Thyroid gland (tissue), 4 donors: ENCODE measurements around the gene KDR. TPM values are rescaled to one million over a fixed set of nuclear protein-coding genes. Genes with fewer than 3 reads are reported as not detected.

Source experiments
- DNase-seq, 2 donors: peaks; one replicate each; pipeline ENCODE4 v3.0.0-alpha.2; 2019
- H3K27ac ChIP-seq, 3 donors: fragments of 200-600 bp; sonication (generic); 1 replicate in 2 of 3; 2 replicates in 1 of 3; pipeline ENCODE4 v1.5.1; 2016 to 2019; ENCODE audit warnings: mild to moderate bottlenecking in 1 of 3, moderate library complexity in 1 of 3
- H3K27me3 ChIP-seq: fragments of 200-600 bp; sonication (generic); one replicate; pipeline ENCODE4 v1.5.1; 2019
- H3K36me3 ChIP-seq, 2 donors: fragments of 200-600 bp; sonication (generic); one replicate each; pipeline ENCODE4 v1.5.1; 2016 to 2019
- H3K4me1 ChIP-seq, 2 donors: fragments of 200-600 bp; sonication (generic); one replicate each; pipeline ENCODE4 v1.5.1; 2017 to 2019
- H3K4me3 ChIP-seq, 3 donors: fragments of 200-600 bp; sonication (generic); replicated peaks in 1 of 3; 1 replicate in 2 of 3; 2 replicates in 1 of 3; pipeline ENCODE4 v1.5.1; 2016; ENCODE audit warnings: mild to moderate bottlenecking in 1 of 3
- H3K9me3 ChIP-seq: fragments of 200-600 bp; sonication (generic); one replicate; pipeline ENCODE4 v1.5.1; 2017
- POLR2A ChIP-seq, 2 donors: fragments of 450-650 bp; IDR thresholded peaks; one replicate each; pipeline ENCODE4 v1.6.1; 2017; ENCODE audit warnings: antibody characterized with exemption in 2 of 2, mild to moderate bottlenecking in 2 of 2, moderate library complexity in 1 of 2
- WGBS, 2 donors: methylation state at CpG; one replicate each; pipeline ENCODE4 v1.1.5; 2017; 5-methylcytosine and 5-hydroxymethylcytosine counted together
- intact Hi-C: fragments of 100-400 bp; cut with DNase I; formaldehyde crosslinking; loops from one replicate; pipeline ENCODE4 v1.15.1; 2023
- total RNA-seq, 4 donors: library from RNA; depleted of rRNA; stranded (reverse); fragments of >200 nt; gene quantifications; one replicate each; pipeline ENCODE4 v1.2.3, GENCODE V29; 2016
- TF ChIP-seq, protein P1 (sequence below), 6 experiments: fragments of 200-600 bp in 3 of 6; fragments of 450-650 bp in 3 of 6; sonication (generic) in 3 of 6; IDR thresholded peaks; one replicate each; pipeline ENCODE4 v1.5.1; 2016 to 2019; ENCODE audit warnings: antibody characterized with exemption in 6 of 6, mild to moderate bottlenecking in 2 of 6, inconsistent platforms in 1 of 6, moderate library complexity in 1 of 6

Gene KDR
- total RNA-seq, 4 donors from 2014 or later = 62.5 to 153 (median 96.8) TPM

DNA sequence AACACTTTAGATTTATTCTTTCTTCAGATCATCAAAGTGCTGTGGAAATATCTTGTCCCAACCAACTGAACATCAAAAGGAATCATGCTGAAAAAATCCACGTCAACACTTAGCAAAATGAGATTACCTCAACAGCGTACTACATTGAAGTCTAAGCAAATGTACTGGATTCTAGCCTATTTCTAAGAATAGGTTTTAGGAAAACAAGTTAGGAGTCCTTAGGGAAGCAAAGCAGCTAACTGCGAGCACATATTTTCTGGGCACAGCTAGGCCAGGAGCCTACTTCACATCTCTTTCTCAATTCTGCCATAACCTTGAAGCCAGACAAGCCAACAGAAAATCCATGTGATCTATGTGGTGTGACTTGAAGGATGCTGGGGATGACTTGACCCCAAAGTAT is 22.2 kb downstream of the KDR start:
- 89 to 91% methylated on average over 3 of the region's 3 CpGs for WGBS, 2 donors
- H3K4me3 ChIP-seq = no peak overlapping the region
- no peaks in the 10 kb centered on the region for H3K4me1 ChIP-seq
- intact Hi-C loops = no loop called here
- H3K27me3 ChIP-seq = no peaks in the 10 kb centered on the region
- H3K9me3 ChIP-seq = no peaks in the 10 kb centered on the region
- no peak for DNase-seq
- no peak for TF ChIP-seq POLR2A (IDR thresholded peaks at IDR 0.05)
- TF ChIP-seq, protein P1, sequence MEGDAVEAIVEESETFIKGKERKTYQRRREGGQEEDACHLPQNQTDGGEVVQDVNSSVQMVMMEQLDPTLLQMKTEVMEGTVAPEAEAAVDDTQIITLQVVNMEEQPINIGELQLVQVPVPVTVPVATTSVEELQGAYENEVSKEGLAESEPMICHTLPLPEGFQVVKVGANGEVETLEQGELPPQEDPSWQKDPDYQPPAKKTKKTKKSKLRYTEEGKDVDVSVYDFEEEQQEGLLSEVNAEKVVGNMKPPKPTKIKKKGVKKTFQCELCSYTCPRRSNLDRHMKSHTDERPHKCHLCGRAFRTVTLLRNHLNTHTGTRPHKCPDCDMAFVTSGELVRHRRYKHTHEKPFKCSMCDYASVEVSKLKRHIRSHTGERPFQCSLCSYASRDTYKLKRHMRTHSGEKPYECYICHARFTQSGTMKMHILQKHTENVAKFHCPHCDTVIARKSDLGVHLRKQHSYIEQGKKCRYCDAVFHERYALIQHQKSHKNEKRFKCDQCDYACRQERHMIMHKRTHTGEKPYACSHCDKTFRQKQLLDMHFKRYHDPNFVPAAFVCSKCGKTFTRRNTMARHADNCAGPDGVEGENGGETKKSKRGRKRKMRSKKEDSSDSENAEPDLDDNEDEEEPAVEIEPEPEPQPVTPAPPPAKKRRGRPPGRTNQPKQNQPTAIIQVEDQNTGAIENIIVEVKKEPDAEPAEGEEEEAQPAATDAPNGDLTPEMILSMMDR (IDR thresholded peaks at IDR 0.05) = no peak
- H3K27ac ChIP-seq = no peak overlapping the region
- H3K36me3 ChIP-seq = no peaks in the 10 kb centered on the region

DNA sequence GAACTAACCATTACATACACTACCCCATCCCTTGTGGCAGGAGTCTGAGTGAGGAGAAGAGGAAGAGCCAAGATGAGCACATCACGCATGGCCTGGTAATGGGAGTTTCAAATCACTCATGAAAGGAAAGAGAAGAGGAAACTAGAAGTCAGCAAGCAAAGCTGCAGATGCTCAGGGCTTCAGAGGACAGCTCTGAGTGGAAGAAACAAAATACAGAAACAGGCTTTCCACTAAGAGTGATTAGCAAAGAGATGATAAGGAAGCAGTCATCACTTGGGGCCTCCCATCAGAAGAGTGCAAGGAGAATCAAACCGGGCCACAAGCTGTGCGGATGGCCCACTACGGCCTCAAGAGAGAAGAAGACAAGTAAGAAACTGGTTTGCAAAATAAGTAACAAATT is 25.6 kb downstream of the KDR start:
- Histone ChIP-seq H3K4me1 (no peaks in the 10 kb centered on the region), H3K9me3 (no peaks in the 10 kb centered on the region), H3K27me3 (no peaks in the 10 kb centered on the region), H3K27ac (no peak overlapping the region), H3K36me3 (no peaks in the 10 kb centered on the region), H3K4me3 (no peak overlapping the region)
- no peak for TF ChIP-seq POLR2A (IDR thresholded peaks at IDR 0.05)
- TF ChIP-seq, protein P1 (IDR thresholded peaks at IDR 0.05) = no peak
- 86 to 89% methylated on average over 4 of the region's 4 CpGs for WGBS, 2 donors
- intact Hi-C loops = no loop called here
- DNase-seq = no peak

DNA sequence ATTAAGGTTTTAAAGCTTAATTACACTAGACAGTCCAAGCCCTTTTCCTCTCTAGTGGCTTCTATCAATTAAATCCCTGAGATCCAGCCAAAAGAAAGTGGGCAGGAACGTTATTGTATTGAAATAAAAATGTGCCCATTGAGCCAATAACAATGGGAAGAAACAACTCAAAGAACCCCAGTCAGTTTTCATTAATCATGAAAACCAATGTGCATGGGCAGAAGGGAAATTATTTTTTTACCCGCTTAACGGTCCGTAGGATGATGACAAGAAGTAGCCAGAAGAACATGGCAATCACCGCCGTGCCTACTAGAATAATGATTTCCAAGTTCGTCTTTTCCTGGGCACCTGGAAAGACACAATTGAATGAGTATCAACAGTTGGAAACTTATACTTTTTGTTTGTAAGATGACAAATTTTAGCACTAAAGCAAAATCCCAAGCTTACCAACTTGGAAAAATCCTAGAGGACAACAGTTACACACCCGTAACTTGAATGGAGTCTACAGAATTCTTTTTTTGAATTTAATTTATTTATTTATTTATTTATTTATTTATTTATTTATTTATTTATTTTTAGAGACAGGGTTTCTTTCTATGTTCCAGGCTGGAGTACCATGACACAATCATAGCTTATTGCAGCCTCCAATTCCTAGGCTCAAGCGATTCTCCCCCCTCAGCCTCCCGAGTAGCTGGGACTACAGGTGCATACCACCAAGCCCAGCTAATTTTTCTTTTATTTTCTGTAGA is 26.8 kb downstream of the KDR start:
- DNase-seq = no peak
- 91% methylated on average over 10 of the region's 10 CpGs for WGBS, 2 donors
- Histone ChIP-seq H3K27me3 (no peaks in the 10 kb centered on the region), H3K9me3 (no peaks in the 10 kb centered on the region), H3K27ac (no peak overlapping the region), H3K4me3 (no peak overlapping the region), H3K36me3 (no peaks in the 10 kb centered on the region), H3K4me1 (no peaks in the 10 kb centered on the region)
- intact Hi-C loops = no loop called here
- TF ChIP-seq POLR2A (IDR thresholded peaks at IDR 0.05) = no peak
- TF ChIP-seq, protein P1 (IDR thresholded peaks at IDR 0.05) = no peak

DNA sequence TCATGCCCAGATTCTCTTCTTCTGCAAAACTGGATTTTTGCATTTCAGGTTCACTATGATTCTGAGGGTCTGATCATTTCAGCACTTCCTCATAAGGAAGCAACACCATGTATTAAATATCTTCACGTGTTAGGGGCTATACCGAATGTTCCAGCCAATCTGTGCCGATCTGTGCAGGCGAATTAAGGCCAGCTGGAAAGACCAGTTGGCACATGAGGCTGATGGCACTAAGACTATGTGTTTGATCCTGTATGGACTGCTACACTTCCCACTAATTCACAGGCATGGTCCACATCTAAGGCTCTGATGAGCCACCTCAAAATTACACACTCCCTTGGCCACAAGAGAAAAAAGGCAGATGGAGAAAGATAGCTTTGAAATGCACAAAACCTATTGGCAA is 28.8 kb downstream of the KDR start:
- no peak overlapping the region for H3K27ac ChIP-seq
- H3K4me1 ChIP-seq = no peaks in the 10 kb centered on the region
- H3K9me3 ChIP-seq = no peaks in the 10 kb centered on the region
- TF ChIP-seq POLR2A (IDR thresholded peaks at IDR 0.05) = no peak
- TF ChIP-seq, protein P1 (IDR thresholded peaks at IDR 0.05) = no peak
- DNase-seq = no peak
- intact Hi-C loops = no loop called here
- no peaks in the 10 kb centered on the region for H3K36me3 ChIP-seq
- WGBS, 2 donors = 91 to 95% methylated on average over 4 of the region's 4 CpGs
- H3K27me3 ChIP-seq = no peaks in the 10 kb centered on the region
- no peak overlapping the region for H3K4me3 ChIP-seq

DNA sequence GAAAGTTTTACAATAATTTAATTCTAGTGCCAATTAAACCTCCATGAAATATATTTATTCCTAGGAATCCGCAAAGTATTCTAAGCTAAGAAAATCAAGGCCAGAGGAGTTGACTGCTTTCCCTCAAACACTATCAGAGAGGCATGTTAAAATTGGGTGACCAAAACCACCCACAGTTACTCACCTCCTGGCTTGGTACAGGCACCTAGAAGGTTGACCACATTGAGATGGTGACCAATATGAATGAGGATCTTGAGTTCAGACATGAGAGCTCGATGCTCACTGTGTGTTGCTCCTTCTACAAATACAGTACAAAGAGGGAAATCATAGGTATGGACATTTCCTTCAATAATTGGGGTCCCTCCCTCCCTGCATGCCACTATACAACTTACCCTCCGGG is 29.4 kb downstream of the KDR start:
- intact Hi-C loops = no loop called here
- no peaks in the 10 kb centered on the region for H3K4me1 ChIP-seq
- H3K36me3 ChIP-seq = no peaks in the 10 kb centered on the region
- 86 to 93% methylated on average over 3 of the region's 3 CpGs for WGBS, 2 donors
- no peaks in the 10 kb centered on the region for H3K27me3 ChIP-seq
- H3K4me3 ChIP-seq = no peak overlapping the region
- TF ChIP-seq, protein P1 (IDR thresholded peaks at IDR 0.05) = no peak
- TF ChIP-seq POLR2A (IDR thresholded peaks at IDR 0.05) = no peak
- no peaks in the 10 kb centered on the region for H3K9me3 ChIP-seq
- DNase-seq = no peak
- H3K27ac ChIP-seq = no peak overlapping the region
